HG02610 (cell line): ENCODE results near the gene RAPGEF4.

Source experiments
- ATAC-seq: cut with Tn5 transposase; IDR thresholded peaks from one replicate; pipeline ENCODE4 v1.9.1; 2021; ENCODE audit warnings: mild to moderate bottlenecking, moderate library complexity; ENCODE audit not compliant: unreplicated experiment

Gene RAPGEF4

GRCh38 chr2:172821370-172822338 lies 86.0 kb downstream of the RAPGEF4 start:
- ATAC-seq, result no peak

- ATAC-seq, result no peak
These were observed 86.9 kb downstream of the RAPGEF4 start for GRCh38 chr2:172822585-172822984.

- ATAC-seq, result no peak
These were observed 87.7 kb downstream of the RAPGEF4 start for GRCh38 chr2:172823261-172823850.

- no peak for ATAC-seq
These were observed 90.9 kb downstream of the RAPGEF4 start for GRCh38 chr2:172826522-172826921.

GRCh38 chr2:172829229-172829628 lies 93.6 kb downstream of the RAPGEF4 start:
- ATAC-seq, result no peak

GRCh38 chr2:172830482-172830881 lies 94.8 kb downstream of the RAPGEF4 start:
- ATAC-seq, result no peak

GRCh38 chr2:172833898-172834297 lies 98.3 kb downstream of the RAPGEF4 start:
- no peak for ATAC-seq

GRCh38 chr2:172834881-172835280 lies 99.2 kb downstream of the RAPGEF4 start:
- no peak for ATAC-seq

GRCh38 chr2:172836347-172836821 lies 100.7 kb downstream of the RAPGEF4 start:
- no peak for ATAC-seq

GRCh38 chr2:172836827-172837226 lies 101.2 kb downstream of the RAPGEF4 start:
- no peak for ATAC-seq

GRCh38 chr2:172839446-172839845 lies 103.8 kb downstream of the RAPGEF4 start:
- no peak for ATAC-seq

GRCh38 chr2:172842511-172843265 lies 107.0 kb downstream of the RAPGEF4 start:
- no peak for ATAC-seq

- no peak for ATAC-seq
These were observed 107.6 kb downstream of the RAPGEF4 start for GRCh38 chr2:172843266-172843582.

- no peak for ATAC-seq
These were observed 108.5 kb downstream of the RAPGEF4 start for GRCh38 chr2:172843902-172844715.

GRCh38 chr2:172845028-172845630 lies 109.5 kb downstream of the RAPGEF4 start:
- ATAC-seq, result no peak

GRCh38 chr2:172846551-172846950 lies 110.9 kb downstream of the RAPGEF4 start:
- ATAC-seq, result no peak

GRCh38 chr2:172847188-172847587 lies 111.5 kb downstream of the RAPGEF4 start:
- ATAC-seq, result no peak

- ATAC-seq, result no peak
These were observed 112.9 kb downstream of the RAPGEF4 start for GRCh38 chr2:172848519-172848918.

- no peak for ATAC-seq
These were observed 114.0 kb downstream of the RAPGEF4 start for GRCh38 chr2:172849519-172850217.

GRCh38 chr2:172855588-172855987 lies 119.9 kb downstream of the RAPGEF4 start:
- no peak for ATAC-seq
